ENCODE results near the gene TMEM218.
A peak's percentile ranks its signal among the peaks of the same experiment; 100 is the strongest.

Gene TMEM218

GRCh38 chr11:125129316-125129993 is 18.0 kb upstream of the TMEM218 start:
- TF ChIP-seq, protein P1, sequence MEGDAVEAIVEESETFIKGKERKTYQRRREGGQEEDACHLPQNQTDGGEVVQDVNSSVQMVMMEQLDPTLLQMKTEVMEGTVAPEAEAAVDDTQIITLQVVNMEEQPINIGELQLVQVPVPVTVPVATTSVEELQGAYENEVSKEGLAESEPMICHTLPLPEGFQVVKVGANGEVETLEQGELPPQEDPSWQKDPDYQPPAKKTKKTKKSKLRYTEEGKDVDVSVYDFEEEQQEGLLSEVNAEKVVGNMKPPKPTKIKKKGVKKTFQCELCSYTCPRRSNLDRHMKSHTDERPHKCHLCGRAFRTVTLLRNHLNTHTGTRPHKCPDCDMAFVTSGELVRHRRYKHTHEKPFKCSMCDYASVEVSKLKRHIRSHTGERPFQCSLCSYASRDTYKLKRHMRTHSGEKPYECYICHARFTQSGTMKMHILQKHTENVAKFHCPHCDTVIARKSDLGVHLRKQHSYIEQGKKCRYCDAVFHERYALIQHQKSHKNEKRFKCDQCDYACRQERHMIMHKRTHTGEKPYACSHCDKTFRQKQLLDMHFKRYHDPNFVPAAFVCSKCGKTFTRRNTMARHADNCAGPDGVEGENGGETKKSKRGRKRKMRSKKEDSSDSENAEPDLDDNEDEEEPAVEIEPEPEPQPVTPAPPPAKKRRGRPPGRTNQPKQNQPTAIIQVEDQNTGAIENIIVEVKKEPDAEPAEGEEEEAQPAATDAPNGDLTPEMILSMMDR (conservative IDR thresholded peaks at IDR 0.05): no peak
- H3K27ac ChIP-seq: no peak overlapping the region

- no peak overlapping the region for H3K27ac ChIP-seq
- TF ChIP-seq, protein P1 (conservative IDR thresholded peaks at IDR 0.05): no peak
Measured at GRCh38 chr11:125128450-125128849, 17.0 kb upstream of the TMEM218 start.

DNA sequence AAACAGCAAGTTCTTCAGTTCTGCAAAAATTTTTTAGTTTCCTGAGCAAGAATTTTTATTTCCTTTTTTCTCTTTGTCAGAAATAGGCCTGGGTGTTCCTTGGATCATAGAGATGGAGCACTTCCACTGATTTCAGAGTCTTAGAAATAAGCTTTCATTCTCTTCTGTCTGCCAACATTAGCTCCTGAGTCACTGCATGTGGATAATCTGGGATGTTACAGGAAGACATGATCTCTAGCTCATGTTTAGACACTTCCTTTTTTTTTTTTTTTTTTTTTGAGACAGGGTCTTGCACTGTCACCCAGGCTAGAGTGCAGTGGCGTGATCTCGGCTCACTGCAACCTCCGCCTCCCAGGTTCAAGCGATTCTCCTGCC is 13.2 kb upstream of the TMEM218 start:
- H3K27ac ChIP-seq: no peak overlapping the region

DNA sequence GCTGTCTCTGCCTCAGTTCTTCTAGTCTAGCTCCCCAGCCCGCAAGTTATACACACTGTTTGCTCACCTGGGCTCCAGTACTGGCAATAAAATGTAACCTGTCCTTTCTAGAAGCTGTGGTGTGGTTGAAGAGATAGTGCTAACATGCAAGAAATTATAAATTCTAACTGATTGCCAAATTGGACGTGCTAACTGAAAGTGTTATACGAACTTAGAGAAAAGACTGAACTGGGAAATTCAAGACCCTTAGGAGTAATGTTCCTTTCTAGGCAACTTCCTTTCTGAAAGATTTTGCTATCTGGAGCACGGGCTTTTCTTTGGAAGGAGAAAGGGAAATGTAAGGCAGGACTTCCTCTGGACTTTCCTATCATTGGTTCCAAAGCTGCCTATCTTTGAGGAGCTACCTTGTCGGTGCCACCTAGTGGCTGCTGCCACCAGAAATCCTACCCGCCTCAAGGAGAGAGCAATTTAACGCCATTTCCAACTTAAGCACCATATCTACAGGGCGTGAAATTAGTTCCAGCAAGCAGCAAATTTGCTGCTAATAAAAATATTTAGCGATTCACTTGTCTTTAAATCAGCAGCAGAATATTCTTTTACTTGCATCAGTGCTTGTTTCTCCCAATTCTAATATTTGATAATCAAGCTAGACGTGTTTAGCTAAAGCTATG is 12.7 kb upstream of the TMEM218 start:
- H3K27ac ChIP-seq: peak overlapping the region; percentile 37
- TF ChIP-seq, protein P1 (conservative IDR thresholded peaks at IDR 0.05): peak; percentile 78

More for the DNA sequence above, 13.2 kb upstream of the TMEM218 start:
- TF ChIP-seq, protein P1 (conservative IDR thresholded peaks at IDR 0.05): no peak

DNA sequence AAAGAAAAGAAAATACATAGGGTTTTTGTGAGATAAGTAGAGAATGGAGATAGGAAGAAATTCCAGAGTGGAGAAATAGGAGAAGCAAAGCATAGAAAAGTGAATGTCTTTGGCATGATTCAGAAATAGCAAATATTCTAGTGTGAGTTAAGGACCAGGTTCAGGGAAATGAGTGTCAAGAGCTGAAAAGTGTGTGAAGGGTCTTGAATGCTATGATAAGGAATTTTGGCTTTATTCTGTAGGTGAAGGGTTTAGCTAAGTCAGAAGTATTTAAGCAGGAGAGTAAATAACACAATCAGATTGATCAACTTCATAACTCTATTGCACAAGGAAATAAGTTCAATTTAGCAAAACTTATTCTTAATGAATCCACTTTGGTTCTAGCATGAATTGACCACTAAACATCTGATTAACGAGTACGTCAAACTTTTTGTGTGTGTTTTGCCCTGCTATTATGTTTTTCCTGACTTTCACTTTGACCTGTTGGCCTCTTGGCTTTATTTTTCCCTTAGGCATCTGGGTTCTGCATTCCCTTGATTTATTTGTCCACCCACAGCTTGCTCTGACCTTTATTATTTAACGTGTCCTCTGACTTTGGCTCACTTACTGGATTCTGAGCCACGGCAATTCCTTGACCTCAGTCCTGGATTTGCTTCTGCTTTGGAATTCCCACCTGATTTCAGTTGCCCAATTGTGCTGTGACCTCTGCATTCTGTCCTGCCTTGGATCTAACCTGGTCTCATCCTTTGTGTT is 11.9 kb upstream of the TMEM218 start:
- peak overlapping the region; percentile 37 for H3K27ac ChIP-seq
- TF ChIP-seq, protein P1 (conservative IDR thresholded peaks at IDR 0.05): no peak

DNA sequence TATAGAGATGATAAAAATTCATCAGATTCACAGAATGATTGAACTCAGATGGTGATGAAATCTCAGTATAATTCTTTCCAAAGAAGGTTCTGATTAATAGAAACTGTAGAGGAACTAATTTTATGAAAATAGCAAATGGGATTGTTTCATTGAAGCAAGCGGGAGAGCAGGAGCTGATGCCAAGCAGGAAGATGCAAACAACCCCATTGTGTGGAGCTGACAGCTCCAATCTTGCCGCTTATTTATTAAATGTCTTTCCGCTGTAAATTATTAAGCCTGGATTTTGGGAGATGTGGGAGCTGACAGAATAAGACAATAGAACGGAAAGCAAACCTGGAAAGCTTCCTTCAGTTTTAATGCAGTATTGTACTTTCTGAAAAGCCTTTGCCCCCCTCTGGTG is 6.0 kb upstream of the TMEM218 start:
- H3K27ac ChIP-seq: no peak overlapping the region
- TF ChIP-seq, protein P1 (conservative IDR thresholded peaks at IDR 0.05): no peak

- TF ChIP-seq, protein P1 (conservative IDR thresholded peaks at IDR 0.05): no peak
- H3K27ac ChIP-seq: no peak overlapping the region
Measured at GRCh38 chr11:125114518-125114917, 3.1 kb upstream of the TMEM218 start.
